ENCODE results near the gene GALNT6. TPM values are rescaled to one million over a fixed set of nuclear protein-coding genes. Genes with fewer than 3 reads are reported as not detected.

The GALNT6 gene
- total RNA-seq, 1 experiment from 2014 or later, result 190 TPM

- Mint-ChIP-seq H3K27ac (ENCODE audit: unreplicated experiment) (no peak overlapping the region), H3K4me3 (ENCODE audit: unreplicated experiment) (no peak overlapping the region), H3K9me3 (ENCODE audit: unreplicated experiment) (no peaks in the 10 kb centered on the region), H3K36me3 (ENCODE audit: insufficient read depth, unreplicated experiment) (peaks cover 10% of the 10 kb centered on the region), H3K27me3 (ENCODE audit: insufficient read depth, unreplicated experiment) (no peaks in the 10 kb centered on the region), H3K4me1 (ENCODE audit: low read depth, unreplicated experiment) (peaks cover 36% of the 10 kb centered on the region)
- no peaks in the 10 kb centered on the region for H3K27me3 ChIP-seq (replicated peaks; ENCODE audit: control insufficient read depth, insufficient read depth, low read length)
- no TSS peak for BruUV-seq (replicated peaks)
- H3K36me3 ChIP-seq (ENCODE audit: control insufficient read depth, insufficient read depth, low read length), result no peaks in the 10 kb centered on the region; the same call in 1 of the 2 replicates
- no peak for TF ChIP-seq CTCF (IDR thresholded peaks at IDR 0.05; ENCODE audit: insufficient read depth in 1 of 2, low read depth in 1 of 2, low read length in 1 of 2, severe bottlenecking in 1 of 2, unreplicated experiment in 1 of 2)
- intact Hi-C loops (cut with micrococcal nuclease; ENCODE audit: unreplicated experiment), result no loop called here
- CTCF ChIA-PET, result no interaction called here
- H3K4me1 ChIP-seq, result peaks cover 19% of the 10 kb centered on the region
- H3K4me3 ChIP-seq (ENCODE audit: low read depth, low read length), result no peak overlapping the region
- DNase-seq, result no peak
- POLR2A ChIA-PET, result no interaction called here
- H3K9me3 ChIP-seq, result no peaks in the 10 kb centered on the region
These were observed 24.7 kb upstream of the GALNT6 start for GRCh38 chr12:51415931-51416330.

- POLR2A ChIA-PET, result no interaction called here
- intact Hi-C loops (cut with micrococcal nuclease; ENCODE audit: unreplicated experiment), result no loop called here
These were observed 22.6 kb upstream of the GALNT6 start for GRCh38 chr12:51413791-51414190.

GRCh38 chr12:51413149-51413548, 21.9 kb upstream of the GALNT6 start:
- Mint-ChIP-seq H3K9me3 (ENCODE audit: unreplicated experiment) (no peaks in the 10 kb centered on the region), H3K27me3 (ENCODE audit: insufficient read depth, unreplicated experiment) (no peaks in the 10 kb centered on the region), H3K4me3 (ENCODE audit: unreplicated experiment) (no peak overlapping the region), H3K36me3 (ENCODE audit: insufficient read depth, unreplicated experiment) (peaks cover 5% of the 10 kb centered on the region), H3K4me1 (ENCODE audit: low read depth, unreplicated experiment) (peaks cover 43% of the 10 kb centered on the region), H3K27ac (ENCODE audit: unreplicated experiment) (no peak overlapping the region)
- intact Hi-C loops (cut with micrococcal nuclease; ENCODE audit: unreplicated experiment), result no loop called here
- no peak for TF ChIP-seq CTCF (IDR thresholded peaks at IDR 0.05; ENCODE audit: insufficient read depth in 1 of 2, low read depth in 1 of 2, low read length in 1 of 2, severe bottlenecking in 1 of 2, unreplicated experiment in 1 of 2)
- ChIA-PET CTCF (no interaction called here), POLR2A (no interaction called here)
- H3K9me3 ChIP-seq, result no peaks in the 10 kb centered on the region
- no TSS peak for BruUV-seq (replicated peaks)
- peaks cover 22% of the 10 kb centered on the region for H3K4me1 ChIP-seq
- H3K36me3 ChIP-seq (ENCODE audit: control insufficient read depth, insufficient read depth, low read length), result no peaks in the 10 kb centered on the region; the same call in 1 of the 2 replicates
- DNase-seq, result no peak
- H3K4me3 ChIP-seq (ENCODE audit: low read depth, low read length), result no peak overlapping the region
- no peaks in the 10 kb centered on the region for H3K27me3 ChIP-seq (replicated peaks; ENCODE audit: control insufficient read depth, insufficient read depth, low read length)

More at GRCh38 chr12:51413791-51414190, 22.6 kb upstream of the GALNT6 start:
- no TSS peak for BruUV-seq (replicated peaks)
- Mint-ChIP-seq H3K27ac (ENCODE audit: unreplicated experiment) (no peak overlapping the region), H3K27me3 (ENCODE audit: insufficient read depth, unreplicated experiment) (no peaks in the 10 kb centered on the region), H3K9me3 (ENCODE audit: unreplicated experiment) (no peaks in the 10 kb centered on the region), H3K4me1 (ENCODE audit: low read depth, unreplicated experiment) (peaks cover 46% of the 10 kb centered on the region), H3K36me3 (ENCODE audit: insufficient read depth, unreplicated experiment) (peaks cover 5% of the 10 kb centered on the region), H3K4me3 (ENCODE audit: unreplicated experiment) (no peak overlapping the region)
- TF ChIP-seq CTCF (IDR thresholded peaks at IDR 0.05; ENCODE audit: insufficient read depth in 1 of 2, low read depth in 1 of 2, low read length in 1 of 2, severe bottlenecking in 1 of 2, unreplicated experiment in 1 of 2), result no peak
- Histone ChIP-seq H3K27me3 (replicated peaks; ENCODE audit: control insufficient read depth, insufficient read depth, low read length) (no peaks in the 10 kb centered on the region), H3K36me3 (ENCODE audit: control insufficient read depth, insufficient read depth, low read length) (no peaks in the 10 kb centered on the region; the same call in 1 of the 2 replicates), H3K4me1 (peaks cover 28% of the 10 kb centered on the region), H3K9me3 (no peaks in the 10 kb centered on the region), H3K4me3 (ENCODE audit: low read depth, low read length) (no peak overlapping the region)
- DNase-seq, result no peak
- CTCF ChIA-PET, result no interaction called here
